ENCODE data around the gene UQCC2.

Gene UQCC2

DNA sequence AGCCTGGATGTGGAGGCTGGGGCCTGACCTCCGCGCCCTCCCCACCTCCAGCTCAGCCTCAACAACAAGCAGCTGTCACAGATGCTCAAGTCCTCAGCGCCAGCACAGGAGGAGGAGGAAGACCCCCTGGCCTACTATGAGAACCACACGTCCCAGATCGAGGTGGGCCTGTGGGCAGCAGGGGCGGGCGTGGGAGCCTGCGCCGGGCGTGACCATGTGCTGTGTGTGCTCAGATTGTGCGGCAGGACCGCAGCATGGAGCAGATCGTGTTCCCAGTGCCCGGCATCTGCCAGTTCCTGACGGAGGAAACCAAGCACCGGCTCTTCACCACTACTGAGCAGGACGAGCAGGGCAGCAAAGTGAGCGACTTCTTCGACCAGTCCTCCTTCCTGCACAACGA, 23.5 kb downstream of the UQCC2 start:
- Mint-ChIP-seq H3K9me3 (no peaks in the 10 kb centered on the region), H3K36me3 (ENCODE audit: low read depth) (peaks cover 40% of the 10 kb centered on the region), H3K27ac (no peak overlapping the region), H3K4me1 (peaks cover 28% of the 10 kb centered on the region), H3K27me3 (no peaks in the 10 kb centered on the region), H3K4me3 (no peak overlapping the region)
- DNase-seq (no peak), ATAC-seq (no peak)

- ATAC-seq: no peak
- DNase-seq: no peak
- Mint-ChIP-seq H3K9me3 (no peaks in the 10 kb centered on the region), H3K36me3 (ENCODE audit: low read depth) (peaks cover 35% of the 10 kb centered on the region), H3K27ac (no peak overlapping the region), H3K4me1 (peaks cover 26% of the 10 kb centered on the region), H3K27me3 (no peaks in the 10 kb centered on the region), H3K4me3 (no peak overlapping the region)
Observed at GRCh38 chr6:33686981-33687975, 24.2 kb downstream of the UQCC2 start.

- H3K4me3 Mint-ChIP-seq: no peak overlapping the region
- H3K27ac Mint-ChIP-seq: peak overlapping the region; percentile 48
- peaks cover 30% of the 10 kb centered on the region for H3K36me3 Mint-ChIP-seq (ENCODE audit: low read depth)
Observed at GRCh38 chr6:33686225-33686924, 25.1 kb downstream of the UQCC2 start.

DNA sequence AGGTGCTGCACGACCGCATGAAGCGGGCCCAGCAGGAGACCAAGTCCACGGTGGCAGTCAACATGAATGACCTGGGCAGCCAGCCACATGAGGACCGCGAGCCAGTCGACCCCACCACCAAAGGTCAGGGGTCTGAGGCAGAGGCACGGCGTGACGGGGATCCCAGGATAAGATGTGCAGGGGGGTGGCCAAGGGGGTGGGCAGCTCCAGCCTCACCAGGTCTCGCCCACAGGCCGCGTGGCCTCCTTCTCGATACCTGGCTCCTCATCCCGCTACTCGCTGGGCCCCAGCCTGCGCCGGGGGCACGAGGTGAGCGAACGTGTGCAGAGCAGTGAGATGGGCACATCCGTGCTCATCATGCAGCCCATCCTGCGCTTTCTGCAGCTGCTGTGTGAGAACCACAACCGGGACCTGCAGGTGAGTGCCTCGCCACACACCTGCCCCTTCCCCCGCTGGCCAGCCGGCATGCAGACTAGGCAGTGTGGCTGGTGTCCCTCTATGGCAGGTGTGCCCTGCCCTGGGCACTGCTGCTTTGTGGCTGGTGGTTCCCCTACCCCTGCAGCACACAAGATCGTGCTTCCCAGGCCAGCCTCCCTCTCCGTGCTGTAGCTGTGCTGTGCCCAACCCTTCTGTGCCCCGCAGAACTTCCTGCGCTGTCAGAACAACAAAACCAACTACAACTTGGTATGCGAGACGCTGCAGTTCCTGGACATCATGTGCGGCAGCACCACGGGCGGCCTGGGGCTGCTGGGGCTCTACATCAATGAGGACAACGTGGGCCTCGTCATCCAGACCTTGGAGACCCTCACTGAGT, 25.9 kb downstream of the UQCC2 start:
- no peaks in the 10 kb centered on the region for H3K9me3 Mint-ChIP-seq
- peaks cover 29% of the 10 kb centered on the region for H3K36me3 Mint-ChIP-seq (ENCODE audit: low read depth)
- no peak overlapping the region for H3K4me3 Mint-ChIP-seq
- DNase-seq (no peak), ATAC-seq (no peak)
- no peaks in the 10 kb centered on the region for H3K27me3 Mint-ChIP-seq
- H3K27ac Mint-ChIP-seq: peak overlapping the region; percentile 49
- H3K4me1 Mint-ChIP-seq: peaks cover 13% of the 10 kb centered on the region

More at GRCh38 chr6:33686225-33686924, 25.1 kb downstream of the UQCC2 start:
- ATAC-seq: no peak
- DNase-seq: no peak
- no peaks in the 10 kb centered on the region for H3K27me3 Mint-ChIP-seq
- H3K4me1 Mint-ChIP-seq: peaks cover 17% of the 10 kb centered on the region
- H3K9me3 Mint-ChIP-seq: no peaks in the 10 kb centered on the region

GRCh38 chr6:33684983-33685382, 26.5 kb downstream of the UQCC2 start:
- peaks cover 13% of the 10 kb centered on the region for H3K4me1 Mint-ChIP-seq

DNA sequence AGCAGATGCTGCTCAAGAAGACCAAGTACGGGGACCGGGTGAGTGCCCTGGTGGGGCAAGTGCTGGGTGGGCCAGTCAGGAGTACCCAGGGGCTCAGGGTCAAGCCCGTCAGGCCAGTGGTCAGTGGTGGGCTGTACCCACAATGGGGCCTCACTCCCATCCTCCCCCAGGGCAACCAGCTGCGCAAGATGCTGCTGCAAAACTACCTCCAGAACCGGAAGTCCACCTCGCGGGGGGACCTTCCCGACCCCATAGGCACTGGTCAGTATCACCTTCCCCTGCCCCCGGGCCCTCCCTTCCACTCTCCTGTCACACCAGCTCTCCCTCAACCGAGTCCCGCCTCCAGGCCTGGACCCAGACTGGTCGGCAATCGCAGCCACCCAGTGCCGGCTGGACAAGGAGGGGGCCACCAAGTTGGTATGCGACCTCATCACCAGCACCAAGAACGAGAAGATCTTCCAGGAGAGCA, 27.0 kb downstream of the UQCC2 start:
- DNase-seq (no peak), ATAC-seq (no peak)
- no peak overlapping the region for H3K4me3 Mint-ChIP-seq
- H3K27me3 Mint-ChIP-seq: no peaks in the 10 kb centered on the region
- no peaks in the 10 kb centered on the region for H3K9me3 Mint-ChIP-seq
- H3K4me1 Mint-ChIP-seq: peaks cover 13% of the 10 kb centered on the region
- peaks cover 33% of the 10 kb centered on the region for H3K36me3 Mint-ChIP-seq (ENCODE audit: low read depth)
- no peak overlapping the region for H3K27ac Mint-ChIP-seq

More at GRCh38 chr6:33684983-33685382, 26.5 kb downstream of the UQCC2 start:
- Mint-ChIP-seq H3K27ac (peak overlapping the region; percentile 49), H3K27me3 (no peaks in the 10 kb centered on the region), H3K9me3 (no peaks in the 10 kb centered on the region), H3K4me3 (no peak overlapping the region), H3K36me3 (ENCODE audit: low read depth) (peaks cover 31% of the 10 kb centered on the region)
- DNase-seq: no peak
- ATAC-seq: no peak

DNA sequence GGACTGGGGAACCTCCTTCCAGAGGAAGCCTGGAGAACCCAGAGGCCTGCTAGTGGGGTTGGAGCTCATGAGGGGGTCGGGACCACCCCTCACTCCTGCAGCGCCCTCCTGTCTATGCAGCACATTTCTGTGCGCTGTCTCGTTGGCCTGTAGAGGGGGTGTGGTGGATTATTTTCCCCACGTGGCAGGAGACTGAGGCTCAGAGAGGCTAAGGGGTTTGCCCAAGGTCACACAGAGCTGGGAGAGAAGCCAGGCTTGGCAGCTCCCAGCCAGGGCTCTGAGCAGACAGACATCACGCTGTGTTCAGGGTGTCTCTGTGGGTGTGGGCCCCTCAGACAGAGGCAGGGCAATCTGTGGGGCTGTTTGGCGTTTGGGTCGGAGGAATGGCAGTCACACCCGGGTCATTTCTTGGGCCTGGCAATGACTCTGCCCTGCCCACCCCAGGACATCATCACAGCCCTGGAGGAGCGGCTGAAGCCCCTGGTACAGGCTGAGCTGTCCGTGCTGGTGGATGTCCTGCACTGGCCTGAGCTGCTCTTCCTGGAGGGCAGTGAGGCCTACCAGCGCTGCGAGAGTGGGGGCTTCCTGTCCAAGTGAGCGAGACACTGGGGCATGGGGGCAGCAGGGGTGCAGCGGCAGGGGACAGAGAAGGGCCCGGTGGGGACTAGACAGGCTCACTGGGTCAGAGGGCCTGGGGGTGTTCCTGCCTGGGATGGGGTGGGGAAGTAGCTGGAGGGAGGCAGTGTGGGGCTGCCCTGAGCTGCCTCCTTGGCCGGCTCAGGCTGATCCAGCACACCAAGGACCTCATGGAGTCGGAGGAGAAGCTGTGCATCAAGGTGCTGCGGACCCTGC, 27.7 kb downstream of the UQCC2 start:
- ATAC-seq (peak; percentile 9), DNase-seq (no peak)
- Mint-ChIP-seq H3K4me1 (peaks cover 13% of the 10 kb centered on the region), H3K36me3 (ENCODE audit: low read depth) (peaks cover 33% of the 10 kb centered on the region), H3K27me3 (no peaks in the 10 kb centered on the region), H3K4me3 (no peak overlapping the region), H3K27ac (peak overlapping the region; percentile 72), H3K9me3 (no peaks in the 10 kb centered on the region)

- Mint-ChIP-seq H3K4me1 (peaks cover 13% of the 10 kb centered on the region), H3K36me3 (ENCODE audit: low read depth) (peaks cover 38% of the 10 kb centered on the region), H3K27ac (peak overlapping the region; percentile 72), H3K27me3 (no peaks in the 10 kb centered on the region), H3K4me3 (no peak overlapping the region), H3K9me3 (no peaks in the 10 kb centered on the region)
- DNase-seq: peak; percentile 40
- ATAC-seq: peak; percentile 74
Observed at GRCh38 chr6:33683051-33683571, 28.4 kb downstream of the UQCC2 start.

- no peak for DNase-seq
- ATAC-seq: no peak
- Mint-ChIP-seq H3K4me1 (peaks cover 13% of the 10 kb centered on the region), H3K36me3 (ENCODE audit: low read depth) (peaks cover 42% of the 10 kb centered on the region), H3K4me3 (no peak overlapping the region), H3K27me3 (no peaks in the 10 kb centered on the region), H3K9me3 (no peaks in the 10 kb centered on the region), H3K27ac (no peak overlapping the region)
Observed at GRCh38 chr6:33682341-33682740, 29.2 kb downstream of the UQCC2 start.

GRCh38 chr6:33679761-33680160, 31.7 kb downstream of the UQCC2 start:
- ATAC-seq: no peak
- Mint-ChIP-seq H3K4me3 (no peak overlapping the region), H3K4me1 (peaks cover 13% of the 10 kb centered on the region), H3K9me3 (no peaks in the 10 kb centered on the region), H3K27ac (no peak overlapping the region), H3K27me3 (no peaks in the 10 kb centered on the region), H3K36me3 (ENCODE audit: low read depth) (peaks cover 34% of the 10 kb centered on the region)
- no peak for DNase-seq

GRCh38 chr6:33678932-33679490, 32.5 kb downstream of the UQCC2 start:
- Mint-ChIP-seq H3K4me3 (no peak overlapping the region), H3K36me3 (ENCODE audit: low read depth) (peaks cover 35% of the 10 kb centered on the region), H3K4me1 (peaks cover 13% of the 10 kb centered on the region), H3K27ac (no peak overlapping the region), H3K27me3 (no peaks in the 10 kb centered on the region), H3K9me3 (no peaks in the 10 kb centered on the region)
- ATAC-seq: no peak
- no peak for DNase-seq

- H3K4me1 Mint-ChIP-seq: peaks cover 9% of the 10 kb centered on the region
- no peak for ATAC-seq
- H3K36me3 Mint-ChIP-seq (ENCODE audit: low read depth): peaks cover 34% of the 10 kb centered on the region
Observed at GRCh38 chr6:33678233-33678931, 33.1 kb downstream of the UQCC2 start.

GRCh38 chr6:33677689-33678088, 33.8 kb downstream of the UQCC2 start:
- no peaks in the 10 kb centered on the region for H3K9me3 Mint-ChIP-seq
- peaks cover 4% of the 10 kb centered on the region for H3K4me1 Mint-ChIP-seq
- no peak overlapping the region for H3K4me3 Mint-ChIP-seq
- H3K27ac Mint-ChIP-seq: no peak overlapping the region
- ATAC-seq: no peak
- H3K27me3 Mint-ChIP-seq: no peaks in the 10 kb centered on the region
- peaks cover 36% of the 10 kb centered on the region for H3K36me3 Mint-ChIP-seq (ENCODE audit: low read depth)
- no peak for DNase-seq

More at GRCh38 chr6:33678233-33678931, 33.1 kb downstream of the UQCC2 start:
- H3K27ac Mint-ChIP-seq: no peak overlapping the region
- DNase-seq: no peak
- H3K4me3 Mint-ChIP-seq: no peak overlapping the region
- no peaks in the 10 kb centered on the region for H3K9me3 Mint-ChIP-seq
- no peaks in the 10 kb centered on the region for H3K27me3 Mint-ChIP-seq
